Fibroblast of the aortic adventitia (primary cell): Measurements from ENCODE around the gene CSGALNACT2. TPM values are rescaled to one million over a fixed set of nuclear protein-coding genes. Genes with fewer than 3 reads are reported as not detected.

Source experiments
- DNase-seq: peaks from one replicate; pipeline ENCODE4 v3.0.0-alpha.2; 2010; ENCODE audit warnings: low read depth
- H3K4me3 ChIP-seq: 2 replicates; pipeline ENCODE4 v1.5.1; 2011; ENCODE audit warnings: low read depth, mild to moderate bottlenecking, control low read depth, low read length, moderate library complexity
- CTCF ChIP-seq: IDR thresholded peaks from 2 replicates; pipeline ENCODE4 v1.5.1; 2011; ENCODE audit warnings: mild to moderate bottlenecking, low read length, control low read depth, inconsistent platforms; ENCODE audit not compliant: insufficient read depth
- total RNA-seq: library from RNA; depleted of rRNA; stranded (reverse); fragments of >200 nt; gene quantifications from 2 replicates; pipeline ENCODE4 v1.2.3, GENCODE V29; 2012; ENCODE audit warnings: low replicate concordance

CSGALNACT2 gene
- total RNA-seq, 1 donor: 35.7 TPM

- TF ChIP-seq CTCF: no peak
These were observed 29.2 kb downstream of the CSGALNACT2 start for GRCh38 chr10:43167498-43167889.

GRCh38 chr10:43170491-43170890, 32.2 kb downstream of the CSGALNACT2 start:
- no peak overlapping the region for H3K4me3 ChIP-seq
- no peak for TF ChIP-seq CTCF
- peak; percentile 31 for DNase-seq

More at GRCh38 chr10:43167498-43167889, 29.2 kb downstream of the CSGALNACT2 start:
- no peak overlapping the region for H3K4me3 ChIP-seq
- DNase-seq: no peak

- TF ChIP-seq CTCF: no peak
- H3K4me3 ChIP-seq: no peak overlapping the region
- DNase-seq: no peak
These were observed 34.4 kb downstream of the CSGALNACT2 start for GRCh38 chr10:43172645-43173044.

- DNase-seq: no peak
- no peak for TF ChIP-seq CTCF
- no peak overlapping the region for H3K4me3 ChIP-seq
These were observed 34.9 kb downstream of the CSGALNACT2 start for GRCh38 chr10:43173120-43173519.

GRCh38 chr10:43174969-43175368, 36.7 kb downstream of the CSGALNACT2 start:
- H3K4me3 ChIP-seq: no peak overlapping the region
- TF ChIP-seq CTCF: no peak
- no peak for DNase-seq

- H3K4me3 ChIP-seq: no peak overlapping the region
- no peak for DNase-seq
- no peak for TF ChIP-seq CTCF
These were observed 38.0 kb downstream of the CSGALNACT2 start for GRCh38 chr10:43176271-43176670.

- DNase-seq: no peak
- no peak for TF ChIP-seq CTCF
- H3K4me3 ChIP-seq: no peak overlapping the region
These were observed 39.4 kb downstream of the CSGALNACT2 start for GRCh38 chr10:43177595-43177994.
